DOHH2 (cell line): ENCODE measurements around the gene RNF213.
"Not testable (repeated sequence)": the region's sequence is repeated elsewhere in the genome, so short reads cannot be mapped to it uniquely, and the experiment has no call there.

Experiments
- H3F3A ChIP-seq: fragments of 200-600 bp; sonication (generic), shearing (Covaris generic); 2 replicates; pipeline ENCODE4 v1.6.0; 2016; ENCODE audit warnings: antibody characterized with exemption, mild to moderate bottlenecking; ENCODE audit not compliant: control insufficient read depth, insufficient read depth
- H3K27ac ChIP-seq: fragments of 200-600 bp; sonication (generic); 2 replicates; pipeline ENCODE4 v1.5.1; 2014; ENCODE audit warnings: low read depth, mild to moderate bottlenecking, low read length, moderate library complexity
- H3K27me3 ChIP-seq: fragments of 200-600 bp; sonication (generic); 2 replicates; pipeline ENCODE4 v1.6.1; 2014; ENCODE audit warnings: mild to moderate bottlenecking, low read length, mixed read lengths; ENCODE audit not compliant: control insufficient read depth
- H3K36me3 ChIP-seq: fragments of 200-600 bp; sonication (generic); 2 replicates; pipeline ENCODE4 v1.6.1; 2014; ENCODE audit warnings: mild to moderate bottlenecking, low read length, moderate library complexity, mixed read lengths; ENCODE audit not compliant: control insufficient read depth
- H3K4me1 ChIP-seq: fragments of 200-600 bp; sonication (generic); 2 replicates; pipeline ENCODE4 v1.6.1; 2014; ENCODE audit warnings: mild to moderate bottlenecking, low read length, mixed read lengths; ENCODE audit not compliant: control insufficient read depth
- H3K4me2 ChIP-seq: fragments of 200-600 bp; sonication (generic); 2 replicates; pipeline ENCODE4 v1.6.0; 2014; ENCODE audit warnings: mild to moderate bottlenecking, low read length, moderate library complexity
- H3K4me3 ChIP-seq: fragments of 200-600 bp; sonication (generic); 2 replicates; pipeline ENCODE4 v1.5.1; 2014; ENCODE audit warnings: mild to moderate bottlenecking, low read length, mixed read lengths
- H3K79me2 ChIP-seq: fragments of 200-600 bp; sonication (generic); 2 replicates; pipeline ENCODE4 v1.6.1; 2014; ENCODE audit warnings: mild to moderate bottlenecking, low read length, mixed read lengths; ENCODE audit not compliant: control insufficient read depth
- H3K9me2 ChIP-seq: fragments of 200-600 bp; sonication (generic); replicated peaks from 2 replicates; pipeline ENCODE4 v1.6.1; 2014; ENCODE audit warnings: mild to moderate bottlenecking, low read length, mixed read lengths; ENCODE audit not compliant: control insufficient read depth
- H3K9me3 ChIP-seq: fragments of 200-600 bp; sonication (generic); 2 replicates; pipeline ENCODE4 v1.6.1; 2014; ENCODE audit warnings: antibody characterized with exemption, low read length, mixed read lengths; ENCODE audit not compliant: control insufficient read depth, insufficient read depth
- H4K20me1 ChIP-seq: fragments of 200-600 bp; sonication (generic); 2 replicates; pipeline ENCODE4 v1.6.0; 2014; ENCODE audit warnings: low read depth, mild to moderate bottlenecking, antibody characterized with exemption, low read length, moderate library complexity; ENCODE audit not compliant: control insufficient read depth, insufficient read depth
- EZH2phosphoT487 ChIP-seq: fragments of 200-600 bp; sonication (generic); IDR thresholded peaks from 2 replicates; pipeline ENCODE4 v1.6.1; 2017; ENCODE audit warnings: borderline replicate concordance, mild to moderate bottlenecking, antibody characterized with exemption, low read length, moderate library complexity, mixed read lengths
- TF ChIP-seq, protein P1 (sequence below): fragments of 200-600 bp; sonication (generic); IDR thresholded peaks from one replicate; pipeline ENCODE4 v1.5.1; 2014; ENCODE audit warnings: antibody characterized with exemption, mild to moderate bottlenecking, low read depth, low read length; ENCODE audit not compliant: poor library complexity, severe bottlenecking

The RNF213 gene

DNA sequence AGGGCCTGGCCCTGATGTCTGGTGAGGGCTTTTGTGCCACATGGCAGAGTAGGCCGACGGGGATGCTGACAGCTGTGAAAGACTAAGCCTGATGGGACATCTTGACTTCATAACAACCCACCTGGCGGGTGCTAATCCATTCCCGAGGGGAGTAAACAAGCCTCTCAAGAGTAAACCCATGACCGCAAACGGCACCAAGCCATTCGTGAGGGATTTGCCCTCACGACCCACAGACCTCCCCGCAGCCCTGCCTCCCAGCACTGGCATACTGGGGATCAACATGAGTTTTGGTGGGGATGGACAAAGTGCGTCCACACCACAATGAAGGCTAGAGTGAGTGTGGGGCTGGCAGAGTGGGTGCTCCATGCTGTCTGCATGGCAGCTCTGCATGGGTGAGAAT, 11.7 kb downstream of the RNF213 start:
- Histone ChIP-seq H3K4me1 (no peaks in the 10 kb centered on the region), H3F3A (no peaks in the 10 kb centered on the region), H3K27me3 (no peaks in the 10 kb centered on the region), H3K27ac (no peak overlapping the region), H3K9me3 (no peaks in the 10 kb centered on the region), H4K20me1 (no peaks in the 10 kb centered on the region), H3K36me3 (no peaks in the 10 kb centered on the region), H3K79me2 (no peaks in the 10 kb centered on the region), H3K9me2 (no peaks in the 10 kb centered on the region), H3K4me3 (no peak overlapping the region), H3K4me2 (no peak overlapping the region)
- no peak for TF ChIP-seq EZH2phosphoT487
- TF ChIP-seq, protein P1, sequence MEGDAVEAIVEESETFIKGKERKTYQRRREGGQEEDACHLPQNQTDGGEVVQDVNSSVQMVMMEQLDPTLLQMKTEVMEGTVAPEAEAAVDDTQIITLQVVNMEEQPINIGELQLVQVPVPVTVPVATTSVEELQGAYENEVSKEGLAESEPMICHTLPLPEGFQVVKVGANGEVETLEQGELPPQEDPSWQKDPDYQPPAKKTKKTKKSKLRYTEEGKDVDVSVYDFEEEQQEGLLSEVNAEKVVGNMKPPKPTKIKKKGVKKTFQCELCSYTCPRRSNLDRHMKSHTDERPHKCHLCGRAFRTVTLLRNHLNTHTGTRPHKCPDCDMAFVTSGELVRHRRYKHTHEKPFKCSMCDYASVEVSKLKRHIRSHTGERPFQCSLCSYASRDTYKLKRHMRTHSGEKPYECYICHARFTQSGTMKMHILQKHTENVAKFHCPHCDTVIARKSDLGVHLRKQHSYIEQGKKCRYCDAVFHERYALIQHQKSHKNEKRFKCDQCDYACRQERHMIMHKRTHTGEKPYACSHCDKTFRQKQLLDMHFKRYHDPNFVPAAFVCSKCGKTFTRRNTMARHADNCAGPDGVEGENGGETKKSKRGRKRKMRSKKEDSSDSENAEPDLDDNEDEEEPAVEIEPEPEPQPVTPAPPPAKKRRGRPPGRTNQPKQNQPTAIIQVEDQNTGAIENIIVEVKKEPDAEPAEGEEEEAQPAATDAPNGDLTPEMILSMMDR = no peak

DNA sequence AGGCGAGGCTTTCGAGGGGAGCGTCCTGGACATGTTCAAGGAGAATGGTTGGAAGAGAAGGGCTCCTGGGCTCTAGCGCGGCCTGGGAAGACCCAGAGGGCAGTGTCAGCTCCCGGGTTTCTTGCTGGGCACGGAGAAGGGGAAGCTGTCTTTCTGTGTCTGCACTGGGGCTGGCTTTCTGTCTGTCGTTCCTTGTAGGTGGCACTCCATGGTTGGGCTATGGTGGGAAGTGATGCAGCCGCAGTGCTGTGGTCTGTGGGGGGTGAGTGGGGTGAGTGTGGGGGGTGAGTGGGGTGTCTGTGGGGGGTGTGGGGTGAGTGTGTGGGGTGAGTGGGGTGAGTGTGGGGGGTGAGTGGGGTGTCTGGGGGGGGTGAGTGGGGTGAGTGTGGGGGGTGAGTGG, 13.7 kb downstream of the RNF213 start:
- TF ChIP-seq EZH2phosphoT487 = no peak
- TF ChIP-seq, protein P1 = no peak
- Histone ChIP-seq H3F3A (no peaks in the 10 kb centered on the region), H3K4me3 (no peak overlapping the region), H3K9me2 (no peaks in the 10 kb centered on the region), H3K4me1 (no peaks in the 10 kb centered on the region), H3K27ac (no peak overlapping the region), H4K20me1 (no peaks in the 10 kb centered on the region), H3K79me2 (no peaks in the 10 kb centered on the region), H3K9me3 (no peaks in the 10 kb centered on the region), H3K27me3 (no peaks in the 10 kb centered on the region), H3K4me2 (no peak overlapping the region), H3K36me3 (no peaks in the 10 kb centered on the region)

DNA sequence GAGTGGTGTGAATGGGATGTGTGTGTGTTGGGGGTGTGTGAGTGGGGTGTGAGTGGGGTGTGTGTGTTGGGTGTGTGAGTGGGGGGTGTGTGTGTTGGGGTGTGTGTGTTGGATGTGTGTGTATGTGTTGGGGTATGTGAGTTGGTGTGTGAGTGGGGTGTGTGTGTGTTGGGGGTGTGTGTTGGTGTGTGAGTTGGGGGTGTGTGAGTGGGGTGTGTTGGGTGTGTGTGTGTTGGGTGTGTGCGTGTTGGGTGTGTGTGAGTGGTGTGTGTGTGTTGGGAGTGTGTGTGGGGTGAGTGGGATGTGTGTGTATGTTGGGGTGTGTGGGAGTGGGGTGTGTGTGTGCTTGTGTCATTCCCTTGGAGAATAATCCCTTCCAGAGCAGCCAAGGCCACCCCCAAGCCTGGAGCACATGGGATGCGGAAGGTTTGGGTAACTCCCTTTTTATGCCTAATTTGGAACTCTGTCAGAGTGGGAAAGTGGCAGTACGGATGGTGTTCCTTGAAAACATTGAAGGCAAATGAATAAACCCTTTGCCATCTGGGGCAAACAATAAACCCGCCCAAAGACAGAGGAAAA, 14.3 kb downstream of the RNF213 start:
- Histone ChIP-seq H4K20me1 (no peaks in the 10 kb centered on the region), H3K36me3 (no peaks in the 10 kb centered on the region), H3K27ac (no peak overlapping the region), H3F3A (no peaks in the 10 kb centered on the region), H3K9me2 (no peaks in the 10 kb centered on the region), H3K9me3 (no peaks in the 10 kb centered on the region), H3K27me3 (no peaks in the 10 kb centered on the region), H3K4me2 (no peak overlapping the region), H3K4me3 (no peak overlapping the region), H3K4me1 (no peaks in the 10 kb centered on the region), H3K79me2 (no peaks in the 10 kb centered on the region)
- TF ChIP-seq, protein P1 = no peak
- TF ChIP-seq EZH2phosphoT487 = no peak

DNA sequence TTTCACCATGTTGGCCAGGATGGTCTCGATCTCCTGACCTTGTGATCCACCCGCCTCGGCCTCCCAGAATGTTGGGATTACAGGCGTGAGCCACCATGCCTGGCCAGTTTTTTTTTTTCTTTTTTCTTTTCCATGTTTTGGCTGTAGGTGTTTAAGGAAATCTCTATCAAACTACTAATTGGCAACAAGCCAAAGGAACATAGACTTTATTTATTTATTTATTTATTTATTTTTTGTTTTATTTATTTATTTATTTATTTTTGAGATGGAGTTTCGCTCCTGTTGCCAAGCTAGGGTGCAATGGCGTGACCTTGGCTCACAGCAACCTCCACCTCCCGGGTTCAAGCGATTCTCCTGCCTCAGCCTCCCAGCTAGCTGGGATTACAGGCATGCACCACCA, 15.2 kb downstream of the RNF213 start:
- H3K9me3 ChIP-seq, H3K79me2 ChIP-seq, H3F3A ChIP-seq, H3K9me2 ChIP-seq, H3K27me3 ChIP-seq, H3K27ac ChIP-seq, H3K4me2 ChIP-seq, H3K36me3 ChIP-seq, H4K20me1 ChIP-seq, H3K4me3 ChIP-seq, H3K4me1 ChIP-seq: not testable (repeated sequence)
